CD4-positive, alpha-beta memory T cell (primary cell): ENCODE data around the gene SPN. TPM values are rescaled to one million over a fixed set of nuclear protein-coding genes. Genes with fewer than 3 reads are reported as not detected.

ENCODE experiments used
- CTCF ChIA-PET: fragments of 350-600 bp; sonication (Branson Sonifier 250); formaldehyde crosslinking; loops from one replicate; lab custom pipeline; 2021; ENCODE audit warnings: inconsistent platforms; ENCODE audit not compliant: partially characterized antibody; lab: Charles Lee
- POLR2A ChIA-PET: fragments of 350-600 bp; sonication (Branson Sonifier 250); formaldehyde crosslinking; loops from one replicate; lab custom pipeline; 2021; ENCODE audit not compliant: partially characterized antibody; lab: Charles Lee
- DNase-seq, 5 donors: peaks; one replicate each; pipeline versions ENCODE4 v3.0.0 to v3.0.0-alpha.2; 2020 to 2022; ENCODE audit warnings: mixed read lengths in 1 of 5
- H3K27ac ChIP-seq: one replicate; pipeline ENCODE4 v1.7.0; 2013; ENCODE audit warnings: low read depth, low read length
- H3K27me3 ChIP-seq: 2 replicates; pipeline ENCODE4 v1.7.0; 2013; ENCODE audit warnings: mild to moderate bottlenecking, low read length, moderate library complexity; ENCODE audit not compliant: insufficient read depth
- H3K36me3 ChIP-seq: 2 replicates; pipeline ENCODE4 v1.7.0; 2013; ENCODE audit warnings: mild to moderate bottlenecking, low read length, moderate library complexity; ENCODE audit not compliant: insufficient read depth
- H3K4me1 ChIP-seq: 2 replicates; pipeline ENCODE4 v1.7.0; 2013; ENCODE audit warnings: mild to moderate bottlenecking, low read length, moderate library complexity; ENCODE audit not compliant: insufficient read depth
- H3K4me3 ChIP-seq, 2 donors: one replicate each; pipeline ENCODE4 v1.7.0; 2013; ENCODE audit warnings: low read length in 2 of 2, mild to moderate bottlenecking in 1 of 2
- H3K9me3 ChIP-seq, 2 donors: one replicate each; pipeline ENCODE4 v1.7.0; 2013; ENCODE audit warnings: low read length in 2 of 2, control low read depth in 1 of 2; ENCODE audit not compliant: control insufficient read depth in 1 of 2
- H3K27ac Mint-ChIP-seq, 7 donors: one replicate each; pipeline ENCODE4 v1.8.0; 2020 to 2021; ENCODE audit warnings: mixed read lengths in 7 of 7, mild to moderate bottlenecking in 6 of 7, inconsistent platforms in 3 of 7, moderate library complexity in 3 of 7
- H3K27me3 Mint-ChIP-seq, 2 donors: one replicate each; pipeline ENCODE4 v1.8.0; 2020 to 2021; ENCODE audit warnings: mixed read lengths in 2 of 2
- H3K36me3 Mint-ChIP-seq, 2 donors: one replicate each; pipeline ENCODE4 v1.8.0; 2020 to 2021; ENCODE audit warnings: mixed read lengths in 2 of 2, inconsistent platforms in 1 of 2, mild to moderate bottlenecking in 1 of 2
- H3K4me1 Mint-ChIP-seq, 4 donors: one replicate each; pipeline ENCODE4 v1.8.0; 2020 to 2021; ENCODE audit warnings: mixed read lengths in 4 of 4, mild to moderate bottlenecking in 1 of 4
- H3K4me3 Mint-ChIP-seq, 8 donors: one replicate each; pipeline ENCODE4 v1.8.0; 2020 to 2021; ENCODE audit warnings: mixed read lengths in 8 of 8, mild to moderate bottlenecking in 7 of 8, moderate library complexity in 6 of 8, inconsistent platforms in 3 of 8
- H3K9me3 Mint-ChIP-seq, 8 donors: one replicate each; pipeline ENCODE4 v1.8.0; 2020 to 2021; ENCODE audit warnings: mixed read lengths in 8 of 8, mild to moderate bottlenecking in 5 of 8, inconsistent platforms in 3 of 8, moderate library complexity in 1 of 8
- intact Hi-C: fragments of 100-400 bp; cut with micrococcal nuclease; formaldehyde crosslinking; loops from one replicate; pipeline ENCODE4 v1.15.1; 2023
- polyA plus RNA-seq, 2 donors: library from polyadenylated mRNA; unstranded; fragments of 300-500 nt; fragmentation: Illumina TruSeq; gene quantifications; one replicate each; pipeline ENCODE4 v1.2.3, GENCODE V29; 2021
- total RNA-seq, 2 experiments: library from RNA; stranded (reverse); gene quantifications; one replicate each; pipeline ENCODE4 v1.2.3, GENCODE V29; 2021

Gene SPN
- total and polyA plus RNA-seq, 4 experiments from 2014 or later, result 86.3 to 208 (median 171) TPM

DNA sequence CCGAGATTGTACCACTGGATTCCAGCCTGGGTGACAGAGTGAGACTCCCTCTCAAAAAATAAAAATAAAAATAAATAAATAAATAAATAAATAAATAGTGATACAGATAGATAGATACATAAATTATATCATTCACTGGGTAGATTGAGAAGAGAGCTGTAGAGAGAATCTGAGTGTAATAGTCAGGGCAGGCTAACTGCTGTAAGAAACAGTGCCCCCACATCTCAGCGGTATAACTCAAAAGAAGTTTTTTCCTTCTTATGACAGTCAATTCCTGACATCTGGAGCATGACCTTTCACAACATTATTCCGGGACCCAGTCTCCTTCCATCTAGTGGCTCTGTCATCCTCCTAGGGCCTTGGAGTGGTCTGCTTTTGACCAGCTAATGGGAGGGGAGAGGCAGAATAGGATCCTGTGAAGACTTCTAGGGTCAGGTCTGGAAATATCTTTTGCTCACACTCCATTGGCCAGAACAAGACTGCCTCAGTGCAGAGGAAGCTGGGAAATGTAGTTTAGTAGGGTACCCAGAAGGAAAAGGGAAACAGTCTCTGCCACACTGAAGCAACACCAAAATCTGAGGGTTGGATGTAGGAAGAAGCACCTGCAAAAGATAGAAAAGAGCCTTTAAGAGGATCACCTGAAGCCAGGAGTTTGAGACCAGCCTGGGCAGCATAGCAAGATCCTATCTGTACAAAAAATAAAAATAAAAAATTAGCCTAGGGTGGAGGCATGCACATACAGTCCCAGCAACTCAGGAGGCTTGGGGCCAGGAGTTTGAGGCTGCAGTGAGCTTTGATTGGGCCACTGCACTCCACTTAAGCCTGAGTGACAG lies 13.0 kb downstream of the SPN start:
- peaks cover 13 to 38% (median 19%) of the 10 kb centered on the region in 4 donors for H3K4me1 Mint-ChIP-seq
- H3K36me3 Mint-ChIP-seq, result peaks cover 4 to 9% of the 10 kb centered on the region in 2 donors
- CTCF ChIA-PET, result interaction anchor here (0.6 to 2.3 kb wide), 3 partner anchors 10 to 28 kb away, joined by 3 to 6 read pairs (median 4); no protein-coding TSS in a partner anchor
- peaks cover 0 to 2% (median 0%) of the 10 kb centered on the region in 8 donors for H3K9me3 Mint-ChIP-seq
- Histone ChIP-seq H3K4me3 (no peak overlapping the region), H3K27me3 (no peaks in the 10 kb centered on the region), H3K27ac (no peak overlapping the region), H3K36me3 (no peaks in the 10 kb centered on the region), H3K4me1 (peaks cover 24% of the 10 kb centered on the region), H3K9me3 (no peaks in the 10 kb centered on the region)
- peak in 4 of 5 donors; percentile 18 to 28 (median 22) for DNase-seq
- POLR2A ChIA-PET, result interaction anchor here (1.0 to 7.9 kb wide), 4 partner anchors 12 to 695 kb away, joined by 3 to 75 read pairs (median 4); partner anchors contain the start of gene SPN
- intact Hi-C loops, result no loop called here
- no peak overlapping the region for H3K4me3 Mint-ChIP-seq
- no peaks in the 10 kb centered on the region for H3K27me3 Mint-ChIP-seq
- peak overlapping the region; percentile 12 to 80 (median 38) for H3K27ac Mint-ChIP-seq

DNA sequence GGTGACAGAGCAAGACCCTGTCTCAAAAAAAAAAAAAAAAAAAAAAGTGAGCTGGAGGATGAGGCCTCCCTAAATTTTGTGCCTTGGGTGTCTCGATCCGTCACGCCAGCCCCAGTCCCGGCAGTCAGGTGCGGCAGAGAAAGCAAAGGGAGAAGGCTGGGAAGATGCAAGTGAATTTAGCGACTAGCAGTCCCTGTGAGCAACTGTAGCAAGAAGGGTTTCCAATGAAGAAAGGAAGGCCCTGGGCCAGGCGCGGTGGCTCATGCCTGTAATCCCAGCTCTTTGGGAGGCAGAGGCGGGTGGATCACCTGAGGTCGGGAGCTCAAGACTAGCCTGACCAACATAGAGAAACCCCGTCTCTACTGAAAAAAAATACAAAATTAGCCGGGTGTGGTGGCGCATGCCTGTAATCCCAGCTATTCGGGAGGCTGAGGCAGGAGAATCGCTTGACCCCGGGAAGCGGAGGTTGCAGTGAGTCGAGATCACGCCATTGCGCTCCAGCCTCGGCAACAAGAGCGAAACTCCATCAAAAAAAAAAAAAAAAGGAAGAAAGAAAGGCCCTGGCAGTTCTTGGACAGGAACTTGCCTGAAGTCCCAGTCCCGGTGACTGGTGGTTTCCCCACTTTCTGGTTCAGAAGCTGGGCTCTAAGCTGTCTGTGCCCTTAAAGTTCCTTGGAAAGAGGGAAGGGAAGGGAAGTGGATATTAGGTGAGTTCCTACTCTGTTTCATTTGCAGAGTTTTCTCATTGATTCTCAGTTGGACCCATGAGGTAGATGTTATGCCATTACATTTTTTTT lies 14.1 kb downstream of the SPN start:
- Histone ChIP-seq H3K4me3 (no peak overlapping the region), H3K9me3 (no peaks in the 10 kb centered on the region), H3K27ac (no peak overlapping the region), H3K4me1 (peaks cover 24% of the 10 kb centered on the region), H3K27me3 (no peaks in the 10 kb centered on the region), H3K36me3 (no peaks in the 10 kb centered on the region)
- CTCF ChIA-PET, result interaction anchor here (0.6 to 2.3 kb wide), 4 partner anchors 12 to 336 kb away, joined by 4 to 7 read pairs (median 6); no protein-coding TSS in a partner anchor
- H3K27me3 Mint-ChIP-seq, result no peaks in the 10 kb centered on the region
- peaks cover 12 to 35% (median 15%) of the 10 kb centered on the region in 4 donors for H3K4me1 Mint-ChIP-seq
- peaks cover 0 to 3% of the 10 kb centered on the region in 2 donors for H3K36me3 Mint-ChIP-seq
- intact Hi-C loops, result no loop called here
- peaks cover 0 to 2% (median 0%) of the 10 kb centered on the region in 8 donors for H3K9me3 Mint-ChIP-seq
- H3K27ac Mint-ChIP-seq, result peak overlapping the region in 2 of 7 donors; percentile 55 to 81
- POLR2A ChIA-PET, result interaction anchor here (0.7 to 7.9 kb wide), 4 partner anchors 8 to 329 kb away, joined by 3 to 75 read pairs (median 4); partner anchors contain the start of gene SPN
- DNase-seq, result no peak
- no peak overlapping the region for H3K4me3 Mint-ChIP-seq

DNA sequence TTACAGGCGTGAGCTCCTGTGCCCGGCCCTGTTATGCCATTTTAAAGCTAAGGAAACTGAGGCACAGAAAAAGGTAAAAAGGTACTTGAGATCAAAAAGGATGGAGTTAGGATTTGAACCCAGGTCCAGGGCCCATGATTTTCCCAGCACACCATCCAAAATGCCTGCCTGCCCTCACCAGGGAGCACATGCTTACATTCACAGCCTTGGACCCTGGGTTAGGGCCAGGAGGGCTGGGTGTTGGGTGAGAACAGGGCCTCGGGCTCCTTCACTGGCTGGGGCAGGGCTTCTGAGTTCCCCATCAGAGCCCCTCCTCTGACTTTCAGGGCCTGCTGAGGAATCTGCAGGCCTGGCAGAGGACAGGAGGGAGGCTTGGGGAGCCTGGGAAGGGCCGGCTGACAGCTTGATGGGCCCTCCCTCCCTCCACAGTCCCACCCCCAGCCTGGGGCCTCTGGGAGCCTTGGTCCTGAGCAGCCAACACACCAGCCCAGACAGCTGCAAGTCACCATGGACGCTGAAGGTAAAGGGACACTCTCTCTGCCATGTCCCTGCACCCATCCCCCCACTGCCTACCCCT lies 15.7 kb downstream of the SPN start, which contains the start of gene QPRT:
TSS of gene QPRT (plus strand) at position 490 of the 577 bp plus-strand sequence. CDS start at position 508, 18 bp downstream.
- Histone ChIP-seq H3K9me3 (no peaks in the 10 kb centered on the region), H3K27me3 (no peaks in the 10 kb centered on the region), H3K4me1 (peaks cover 24% of the 10 kb centered on the region), H3K36me3 (no peaks in the 10 kb centered on the region), H3K4me3 (peak within 1 kb of the TSS; percentile 9 to 36), H3K27ac (no peak within 1 kb of the TSS)
- Mint-ChIP-seq H3K36me3 (peaks cover 0 to 2% of the 10 kb centered on the region in 2 donors), H3K9me3 (peaks cover 0 to 2% (median 0%) of the 10 kb centered on the region in 8 donors), H3K4me1 (peaks cover 12 to 35% (median 15%) of the 10 kb centered on the region in 4 donors), H3K27me3 (no peaks in the 10 kb centered on the region), H3K4me3 (peak within 1 kb of the TSS; percentile 56 to 80 (median 70)), H3K27ac (peak within 1 kb of the TSS; percentile 50 to 95 (median 86))
- no peak for DNase-seq
- POLR2A ChIA-PET, result interaction anchor here (0.6 to 7.9 kb wide), 5 partner anchors 11 to 111 kb away, joined by 3 to 75 read pairs (median 3); partner anchors contain the start of gene SPN
- intact Hi-C loops, result loop anchor here (2.0 kb wide), 1 partner anchor 14 kb away; no protein-coding TSS in a partner anchor
- CTCF ChIA-PET, result interaction anchor here (0.6 to 1.8 kb wide), 6 partner anchors 12 to 376 kb away, joined by 3 to 9 read pairs (median 3); partner anchors contain the start of gene SPN

DNA sequence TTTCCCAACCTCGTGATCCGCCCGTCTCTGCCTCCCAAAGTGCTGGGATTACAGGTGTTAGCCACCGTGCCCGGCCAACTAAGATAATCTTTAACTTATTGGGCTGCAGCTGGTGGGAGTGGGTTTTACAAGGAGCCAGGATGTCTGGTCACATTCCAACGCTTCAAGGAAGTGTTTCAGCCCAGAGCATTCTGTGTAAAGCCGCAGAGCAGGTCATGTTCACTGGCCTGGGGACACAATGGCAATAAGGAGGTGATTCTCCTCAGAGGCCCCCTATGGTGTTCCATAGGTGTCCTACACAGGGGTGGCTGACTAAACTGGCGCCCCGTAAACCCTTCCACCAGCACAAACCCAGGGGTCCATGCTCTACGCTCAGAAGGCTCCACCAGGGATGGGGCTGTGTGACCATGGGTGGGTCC lies 17.1 kb downstream of the SPN start:
- peaks cover 24% of the 10 kb centered on the region for H3K4me1 ChIP-seq
- H3K4me3 ChIP-seq, result peak overlapping the region in 1 of 2 donors; percentile 9
- POLR2A ChIA-PET, result interaction anchor here (7.9 kb wide), 1 partner anchor 16 kb away, joined by 75 read pairs; the partner anchor contains the start of gene SPN
- no peaks in the 10 kb centered on the region for H3K27me3 Mint-ChIP-seq
- no peaks in the 10 kb centered on the region for H3K27me3 ChIP-seq
- H3K4me1 Mint-ChIP-seq, result peaks cover 11 to 31% (median 13%) of the 10 kb centered on the region in 4 donors
- no peaks in the 10 kb centered on the region for H3K36me3 ChIP-seq
- no peak for DNase-seq
- H3K36me3 Mint-ChIP-seq, result no peaks in the 10 kb centered on the region
- intact Hi-C loops, result no loop called here
- CTCF ChIA-PET, result interaction anchor here (0.7 to 1.6 kb wide), 6 partner anchors 11 to 396 kb away, joined by 3 to 9 read pairs (median 3); partner anchors contain the start of gene SPN
- H3K27ac Mint-ChIP-seq, result peak overlapping the region in 3 of 7 donors; percentile 35 to 80 (median 71)
- no peaks in the 10 kb centered on the region for H3K9me3 ChIP-seq
- no peaks in the 10 kb centered on the region for H3K9me3 Mint-ChIP-seq
- no peak overlapping the region for H3K27ac ChIP-seq
- H3K4me3 Mint-ChIP-seq, result peak overlapping the region in 6 of 8 donors; percentile 56 to 80 (median 72)

DNA sequence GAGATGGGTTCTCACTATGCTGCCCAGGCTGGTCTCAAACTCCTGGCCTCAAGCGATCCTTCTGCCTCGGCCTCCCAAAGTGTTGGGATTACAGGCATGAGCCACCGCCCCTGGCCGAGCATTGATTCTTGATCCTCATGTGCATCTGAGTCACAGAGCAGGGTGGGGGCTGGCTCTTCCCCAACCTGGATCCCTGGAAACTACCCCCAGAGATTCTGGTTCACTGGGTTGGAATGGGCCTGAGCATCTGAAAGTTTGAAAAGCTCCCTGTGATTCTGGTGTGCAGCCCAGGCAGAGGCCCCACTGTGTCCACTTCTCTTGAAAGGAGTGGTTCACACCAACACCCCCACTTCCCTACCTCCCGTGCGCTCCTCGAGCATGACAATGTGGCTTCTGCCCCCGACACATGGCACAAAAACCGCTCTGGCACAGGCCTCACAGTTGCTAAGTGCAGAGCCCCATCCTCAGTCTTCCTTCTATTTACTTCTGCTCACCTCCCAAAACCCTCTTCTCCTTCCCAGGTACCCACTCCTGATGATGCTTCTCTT lies 20.6 kb downstream of the SPN start:
- Mint-ChIP-seq H3K27me3 (no peaks in the 10 kb centered on the region), H3K27ac (peak overlapping the region in 1 of 7 donors; percentile 56), H3K36me3 (no peaks in the 10 kb centered on the region), H3K9me3 (no peaks in the 10 kb centered on the region), H3K4me3 (no peak overlapping the region), H3K4me1 (peaks cover 9 to 28% (median 11%) of the 10 kb centered on the region in 4 donors)
- intact Hi-C loops, result no loop called here
- Histone ChIP-seq H3K27me3 (no peaks in the 10 kb centered on the region), H3K27ac (no peak overlapping the region), H3K4me1 (peaks cover 19% of the 10 kb centered on the region), H3K4me3 (no peak overlapping the region), H3K9me3 (no peaks in the 10 kb centered on the region), H3K36me3 (no peaks in the 10 kb centered on the region)
- ChIA-PET CTCF (no interaction called here), POLR2A (no interaction called here)
- DNase-seq, result no peak

DNA sequence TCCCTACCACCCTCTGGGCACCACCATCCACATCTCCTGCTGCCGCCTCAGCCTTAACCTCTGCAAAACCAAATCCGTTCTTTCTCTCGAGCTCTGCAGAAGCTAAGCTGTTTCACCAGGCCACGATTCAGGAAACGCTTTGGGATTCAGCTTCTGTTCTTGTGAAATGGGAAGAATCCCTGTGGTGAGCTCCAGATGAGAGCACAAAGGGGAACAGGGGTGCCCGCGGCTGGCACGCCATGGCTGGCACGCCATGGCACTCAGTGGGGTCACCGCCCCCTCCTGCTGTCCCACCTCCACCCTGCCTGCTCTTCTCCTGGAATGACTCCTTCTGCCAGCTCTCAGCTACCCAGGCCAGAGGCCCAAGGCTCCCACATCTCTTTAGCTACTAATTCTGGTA lies 21.6 kb downstream of the SPN start:
- no peaks in the 10 kb centered on the region for H3K36me3 Mint-ChIP-seq
- peaks cover 10% of the 10 kb centered on the region for H3K4me1 ChIP-seq
- intact Hi-C loops, result no loop called here
- H3K9me3 Mint-ChIP-seq, result no peaks in the 10 kb centered on the region
- DNase-seq, result no peak
- H3K27ac Mint-ChIP-seq, result no peak overlapping the region
- peaks cover 5 to 20% (median 7%) of the 10 kb centered on the region in 4 donors for H3K4me1 Mint-ChIP-seq
- ChIA-PET CTCF (no interaction called here), POLR2A (no interaction called here)
- no peaks in the 10 kb centered on the region for H3K9me3 ChIP-seq
- H3K27me3 Mint-ChIP-seq, result no peaks in the 10 kb centered on the region
- H3K4me3 ChIP-seq, result no peak overlapping the region
- H3K27me3 ChIP-seq, result no peaks in the 10 kb centered on the region
- H3K4me3 Mint-ChIP-seq, result no peak overlapping the region
- H3K36me3 ChIP-seq, result no peaks in the 10 kb centered on the region
- H3K27ac ChIP-seq, result no peak overlapping the region
